ENCODE results near the gene SEC14L1.

SEC14L1 gene

GRCh38 chr17:77144227-77144626 lies 3.5 kb downstream of the SEC14L1 start:
- Histone ChIP-seq H3K9me3 (ENCODE audit: control insufficient read depth, low read length) (no peaks in the 10 kb centered on the region), H3K4me2 (ENCODE audit: low read length) (no peak overlapping the region), H3K9ac (no peak overlapping the region), H3K27me3 (ENCODE audit: control insufficient read depth, insufficient read depth, low read length) (no peaks in the 10 kb centered on the region), H3K36me3 (ENCODE audit: control insufficient read depth, insufficient read depth, low read length) (no peaks in the 10 kb centered on the region), H3K27ac (peak overlapping the region; percentile 65), H3K4me3 (ENCODE audit: low read depth, low read length) (no peak overlapping the region), H3K4me1 (peaks cover 17% of the 10 kb centered on the region), H2AFZ (no peak overlapping the region), H3K79me2 (peaks cover 25% of the 10 kb centered on the region)
- TF ChIP-seq, protein P1, sequence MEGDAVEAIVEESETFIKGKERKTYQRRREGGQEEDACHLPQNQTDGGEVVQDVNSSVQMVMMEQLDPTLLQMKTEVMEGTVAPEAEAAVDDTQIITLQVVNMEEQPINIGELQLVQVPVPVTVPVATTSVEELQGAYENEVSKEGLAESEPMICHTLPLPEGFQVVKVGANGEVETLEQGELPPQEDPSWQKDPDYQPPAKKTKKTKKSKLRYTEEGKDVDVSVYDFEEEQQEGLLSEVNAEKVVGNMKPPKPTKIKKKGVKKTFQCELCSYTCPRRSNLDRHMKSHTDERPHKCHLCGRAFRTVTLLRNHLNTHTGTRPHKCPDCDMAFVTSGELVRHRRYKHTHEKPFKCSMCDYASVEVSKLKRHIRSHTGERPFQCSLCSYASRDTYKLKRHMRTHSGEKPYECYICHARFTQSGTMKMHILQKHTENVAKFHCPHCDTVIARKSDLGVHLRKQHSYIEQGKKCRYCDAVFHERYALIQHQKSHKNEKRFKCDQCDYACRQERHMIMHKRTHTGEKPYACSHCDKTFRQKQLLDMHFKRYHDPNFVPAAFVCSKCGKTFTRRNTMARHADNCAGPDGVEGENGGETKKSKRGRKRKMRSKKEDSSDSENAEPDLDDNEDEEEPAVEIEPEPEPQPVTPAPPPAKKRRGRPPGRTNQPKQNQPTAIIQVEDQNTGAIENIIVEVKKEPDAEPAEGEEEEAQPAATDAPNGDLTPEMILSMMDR (IDR thresholded peaks at IDR 0.05) = no peak

DNA sequence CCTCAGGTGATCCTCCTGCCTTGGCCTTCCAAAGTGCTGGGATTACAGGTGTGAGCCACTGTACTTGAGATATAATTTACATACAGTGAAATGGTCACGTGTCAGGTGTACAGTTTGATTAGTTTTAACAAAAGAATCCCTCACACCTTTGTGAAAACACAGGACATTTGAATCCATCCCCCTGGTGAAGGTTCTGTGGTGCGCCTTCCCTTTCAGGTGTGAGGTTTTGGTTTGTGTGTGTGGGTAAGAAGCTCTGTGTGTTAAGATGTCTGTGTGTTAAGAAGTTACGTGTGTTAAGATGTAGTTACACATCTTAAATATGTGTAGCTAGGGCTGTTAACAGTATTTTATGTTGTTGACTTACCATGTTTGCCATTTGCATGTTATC lies 4.4 kb downstream of the SEC14L1 start:
- Histone ChIP-seq H3K9ac (no peak overlapping the region), H3K4me1 (peaks cover 12% of the 10 kb centered on the region), H3K4me3 (ENCODE audit: low read depth, low read length) (no peak overlapping the region), H3K27ac (peak overlapping the region; percentile 70), H3K27me3 (ENCODE audit: control insufficient read depth, insufficient read depth, low read length) (no peaks in the 10 kb centered on the region), H3K4me2 (ENCODE audit: low read length) (no peak overlapping the region), H3K9me3 (ENCODE audit: control insufficient read depth, low read length) (no peaks in the 10 kb centered on the region), H3K36me3 (ENCODE audit: control insufficient read depth, insufficient read depth, low read length) (no peaks in the 10 kb centered on the region), H2AFZ (no peak overlapping the region), H3K79me2 (peaks cover 29% of the 10 kb centered on the region)
- TF ChIP-seq, protein P1 (IDR thresholded peaks at IDR 0.05) = no peak

DNA sequence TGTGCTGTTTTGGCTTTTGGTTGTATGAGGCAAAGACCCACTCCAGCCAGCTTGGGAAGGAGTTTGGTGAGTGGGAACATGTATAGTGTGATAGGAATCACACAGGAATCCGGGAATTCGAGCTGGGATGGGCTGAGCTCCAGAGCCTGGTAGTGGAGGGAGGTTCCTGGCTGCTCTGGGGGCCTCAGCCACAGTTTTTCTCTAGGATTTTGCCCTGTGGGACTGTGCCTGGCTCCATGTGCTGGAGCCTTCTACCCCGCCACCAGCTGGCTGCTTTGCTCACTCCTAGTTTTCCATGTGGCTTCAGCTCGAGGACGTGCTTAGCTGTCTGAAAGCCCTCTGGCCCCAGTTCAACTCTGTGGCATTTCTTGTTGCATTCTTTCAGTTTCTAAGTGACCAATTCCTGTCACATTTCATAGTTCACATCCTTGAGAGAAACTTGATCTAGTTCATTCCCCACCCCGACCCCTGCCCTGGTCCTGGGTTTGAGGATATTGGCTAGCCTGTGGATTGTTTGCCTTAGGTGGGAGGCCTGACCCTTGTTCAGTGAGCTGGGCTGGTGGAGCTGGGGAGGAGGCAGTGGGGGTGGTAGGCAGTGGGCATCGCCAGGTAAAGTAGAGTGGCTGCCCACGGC lies 5.0 kb downstream of the SEC14L1 start:
- H3K79me2 ChIP-seq = peaks cover 34% of the 10 kb centered on the region
- TF ChIP-seq, protein P1 (IDR thresholded peaks at IDR 0.05) = no peak
- no peaks in the 10 kb centered on the region for H3K9me3 ChIP-seq (ENCODE audit: control insufficient read depth, low read length)
- no peak overlapping the region for H2AFZ ChIP-seq
- no peak overlapping the region for H3K4me3 ChIP-seq (ENCODE audit: low read depth, low read length)
- H3K4me1 ChIP-seq = peaks cover 12% of the 10 kb centered on the region
- peak overlapping the region; percentile 70 for H3K27ac ChIP-seq
- no peak overlapping the region for H3K4me2 ChIP-seq (ENCODE audit: low read length)
- H3K9ac ChIP-seq = no peak overlapping the region
- no peaks in the 10 kb centered on the region for H3K27me3 ChIP-seq (ENCODE audit: control insufficient read depth, insufficient read depth, low read length)
- no peaks in the 10 kb centered on the region for H3K36me3 ChIP-seq (ENCODE audit: control insufficient read depth, insufficient read depth, low read length)

GRCh38 chr17:77146246-77146632 lies 5.5 kb downstream of the SEC14L1 start:
- peaks cover 12% of the 10 kb centered on the region for H3K4me1 ChIP-seq

More at GRCh38 chr17:77146246-77146632, 5.5 kb downstream of the SEC14L1 start:
- H3K9ac ChIP-seq = no peak overlapping the region
- no peaks in the 10 kb centered on the region for H3K36me3 ChIP-seq (ENCODE audit: control insufficient read depth, insufficient read depth, low read length)
- TF ChIP-seq, protein P1 (IDR thresholded peaks at IDR 0.05) = no peak
- no peaks in the 10 kb centered on the region for H3K9me3 ChIP-seq (ENCODE audit: control insufficient read depth, low read length)
- H3K79me2 ChIP-seq = peaks cover 39% of the 10 kb centered on the region
- H2AFZ ChIP-seq = no peak overlapping the region
- H3K27ac ChIP-seq = peak overlapping the region; percentile 70
- no peak overlapping the region for H3K4me2 ChIP-seq (ENCODE audit: low read length)
- H3K4me3 ChIP-seq (ENCODE audit: low read depth, low read length) = no peak overlapping the region
- H3K27me3 ChIP-seq (ENCODE audit: control insufficient read depth, insufficient read depth, low read length) = no peaks in the 10 kb centered on the region

All from parathyroid adenoma (tissue), 2 donors.